ENCODE data around the gene CAMK4.

DNA sequence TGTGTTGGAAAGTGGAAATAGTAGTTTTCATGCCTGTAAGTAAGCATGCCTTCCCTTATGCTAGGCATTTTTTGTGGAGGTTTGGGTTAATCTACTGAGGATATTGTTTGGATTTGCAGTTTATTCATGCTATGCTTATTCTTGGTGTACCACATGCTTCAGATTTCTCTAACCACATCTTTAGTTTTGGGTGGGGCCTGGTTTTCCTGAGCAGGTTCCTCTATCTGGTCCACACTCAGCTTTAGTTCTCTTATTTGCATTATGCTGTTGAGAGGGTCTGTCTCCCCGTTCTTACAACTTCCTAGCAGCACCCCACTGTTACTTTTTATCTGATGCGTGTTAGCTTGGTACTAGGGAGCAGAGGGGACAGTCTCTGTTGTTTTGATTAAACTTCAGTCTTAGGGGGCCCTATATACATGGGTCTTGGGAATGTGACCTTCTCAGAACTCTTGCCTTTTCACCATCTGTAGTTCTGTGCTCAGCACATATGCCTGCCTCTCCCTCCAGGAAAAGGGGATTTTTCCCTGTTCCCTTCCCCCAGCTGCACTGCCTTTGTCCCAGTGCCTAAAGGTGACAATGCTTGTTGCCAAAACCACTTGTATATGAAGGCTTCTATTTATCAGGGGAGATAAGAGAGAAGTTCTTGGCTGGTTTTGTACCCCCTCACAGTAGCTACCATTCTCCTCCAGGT is 10.0 kb upstream of the CAMK4 start:
- TF ChIP-seq, protein P1, sequence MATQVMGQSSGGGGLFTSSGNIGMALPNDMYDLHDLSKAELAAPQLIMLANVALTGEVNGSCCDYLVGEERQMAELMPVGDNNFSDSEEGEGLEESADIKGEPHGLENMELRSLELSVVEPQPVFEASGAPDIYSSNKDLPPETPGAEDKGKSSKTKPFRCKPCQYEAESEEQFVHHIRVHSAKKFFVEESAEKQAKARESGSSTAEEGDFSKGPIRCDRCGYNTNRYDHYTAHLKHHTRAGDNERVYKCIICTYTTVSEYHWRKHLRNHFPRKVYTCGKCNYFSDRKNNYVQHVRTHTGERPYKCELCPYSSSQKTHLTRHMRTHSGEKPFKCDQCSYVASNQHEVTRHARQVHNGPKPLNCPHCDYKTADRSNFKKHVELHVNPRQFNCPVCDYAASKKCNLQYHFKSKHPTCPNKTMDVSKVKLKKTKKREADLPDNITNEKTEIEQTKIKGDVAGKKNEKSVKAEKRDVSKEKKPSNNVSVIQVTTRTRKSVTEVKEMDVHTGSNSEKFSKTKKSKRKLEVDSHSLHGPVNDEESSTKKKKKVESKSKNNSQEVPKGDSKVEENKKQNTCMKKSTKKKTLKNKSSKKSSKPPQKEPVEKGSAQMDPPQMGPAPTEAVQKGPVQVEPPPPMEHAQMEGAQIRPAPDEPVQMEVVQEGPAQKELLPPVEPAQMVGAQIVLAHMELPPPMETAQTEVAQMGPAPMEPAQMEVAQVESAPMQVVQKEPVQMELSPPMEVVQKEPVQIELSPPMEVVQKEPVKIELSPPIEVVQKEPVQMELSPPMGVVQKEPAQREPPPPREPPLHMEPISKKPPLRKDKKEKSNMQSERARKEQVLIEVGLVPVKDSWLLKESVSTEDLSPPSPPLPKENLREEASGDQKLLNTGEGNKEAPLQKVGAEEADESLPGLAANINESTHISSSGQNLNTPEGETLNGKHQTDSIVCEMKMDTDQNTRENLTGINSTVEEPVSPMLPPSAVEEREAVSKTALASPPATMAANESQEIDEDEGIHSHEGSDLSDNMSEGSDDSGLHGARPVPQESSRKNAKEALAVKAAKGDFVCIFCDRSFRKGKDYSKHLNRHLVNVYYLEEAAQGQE (IDR thresholded peaks at IDR 0.05): no peak
- TF ChIP-seq CTCF (IDR thresholded peaks at IDR 0.05; ENCODE audit: low read depth, low read length, missing input control) (no peak), MAX (IDR thresholded peaks at IDR 0.05) (no peak), JUND (IDR thresholded peaks at IDR 0.05) (no peak), FOXA1 (IDR thresholded peaks at IDR 0.05) (no peak), TAF1 (conservative IDR thresholded peaks at IDR 0.05) (no peak), SP1 (IDR thresholded peaks at IDR 0.05) (no peak)
- TF ChIP-seq, protein P2, sequence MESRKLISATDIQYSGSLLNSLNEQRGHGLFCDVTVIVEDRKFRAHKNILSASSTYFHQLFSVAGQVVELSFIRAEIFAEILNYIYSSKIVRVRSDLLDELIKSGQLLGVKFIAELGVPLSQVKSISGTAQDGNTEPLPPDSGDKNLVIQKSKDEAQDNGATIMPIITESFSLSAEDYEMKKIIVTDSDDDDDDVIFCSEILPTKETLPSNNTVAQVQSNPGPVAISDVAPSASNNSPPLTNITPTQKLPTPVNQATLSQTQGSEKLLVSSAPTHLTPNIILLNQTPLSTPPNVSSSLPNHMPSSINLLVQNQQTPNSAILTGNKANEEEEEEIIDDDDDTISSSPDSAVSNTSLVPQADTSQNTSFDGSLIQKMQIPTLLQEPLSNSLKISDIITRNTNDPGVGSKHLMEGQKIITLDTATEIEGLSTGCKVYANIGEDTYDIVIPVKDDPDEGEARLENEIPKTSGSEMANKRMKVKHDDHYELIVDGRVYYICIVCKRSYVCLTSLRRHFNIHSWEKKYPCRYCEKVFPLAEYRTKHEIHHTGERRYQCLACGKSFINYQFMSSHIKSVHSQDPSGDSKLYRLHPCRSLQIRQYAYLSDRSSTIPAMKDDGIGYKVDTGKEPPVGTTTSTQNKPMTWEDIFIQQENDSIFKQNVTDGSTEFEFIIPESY (IDR thresholded peaks at IDR 0.05): no peak
